T-helper 2 cell (primary cell): ENCODE measurements around the gene PWP2.
"Not testable (repeated sequence)": the region's sequence is repeated elsewhere in the genome, so short reads cannot be mapped to it uniquely, and the experiment has no call there.

Experiments used
- DNase-seq, 5 experiments: peaks; one replicate each; pipeline versions ENCODE4 v3.0.0 to v3.0.0-alpha.2; 2012 to 2022

PWP2 gene

GRCh38 chr21:44083631-44084291, 23.4 kb upstream of the PWP2 start:
- DNase-seq, result peak in 4 of 5 experiments; percentile 26 to 91 (median 73)

GRCh38 chr21:44084496-44085241, 22.5 kb upstream of the PWP2 start:
- no peak for DNase-seq

DNA sequence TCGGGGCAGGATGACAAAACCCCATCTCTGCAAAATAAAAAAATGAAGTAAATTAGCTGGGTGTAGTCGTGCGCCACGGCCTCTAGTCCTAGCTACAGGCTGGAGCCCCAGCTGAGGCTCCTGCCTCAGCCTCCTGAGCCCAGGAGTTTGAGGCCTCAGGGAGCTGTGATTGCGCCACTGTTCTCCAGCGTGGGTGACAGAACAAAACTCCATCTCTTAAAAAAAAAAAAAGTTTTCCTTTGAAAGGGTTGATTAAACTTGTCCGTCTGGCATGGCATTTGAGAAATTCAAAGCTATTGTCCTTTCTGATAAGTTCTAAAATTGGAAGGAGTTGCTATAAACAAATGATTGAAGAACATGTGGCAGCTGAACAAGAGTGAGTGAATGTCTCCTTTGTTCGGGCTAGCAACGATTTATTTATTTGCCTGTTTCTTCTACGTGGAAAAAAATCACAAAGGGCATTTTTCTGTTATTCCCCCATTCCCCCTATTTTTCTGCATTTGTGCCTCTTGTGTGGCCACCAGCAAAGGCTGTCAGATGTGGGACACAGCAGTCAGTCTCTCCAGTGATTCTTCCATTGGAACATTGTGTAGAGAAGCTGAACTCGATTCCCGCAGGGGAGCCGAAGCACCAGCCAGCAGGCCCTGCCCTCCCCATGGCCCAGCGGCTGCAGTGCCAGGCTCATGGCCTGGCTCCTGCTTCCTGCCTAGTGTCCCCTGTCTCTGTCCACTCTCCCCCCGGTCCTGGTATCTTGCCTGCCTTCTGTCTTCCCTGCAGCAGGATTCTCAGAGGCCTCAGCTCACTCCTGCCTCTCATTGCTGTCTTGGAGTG, 21.5 kb upstream of the PWP2 start:
- no peak for DNase-seq

- DNase-seq, result no peak
Observed at GRCh38 chr21:44086636-44087425, 20.4 kb upstream of the PWP2 start.

GRCh38 chr21:44087426-44088400, 19.5 kb upstream of the PWP2 start:
- no peak for DNase-seq

DNA sequence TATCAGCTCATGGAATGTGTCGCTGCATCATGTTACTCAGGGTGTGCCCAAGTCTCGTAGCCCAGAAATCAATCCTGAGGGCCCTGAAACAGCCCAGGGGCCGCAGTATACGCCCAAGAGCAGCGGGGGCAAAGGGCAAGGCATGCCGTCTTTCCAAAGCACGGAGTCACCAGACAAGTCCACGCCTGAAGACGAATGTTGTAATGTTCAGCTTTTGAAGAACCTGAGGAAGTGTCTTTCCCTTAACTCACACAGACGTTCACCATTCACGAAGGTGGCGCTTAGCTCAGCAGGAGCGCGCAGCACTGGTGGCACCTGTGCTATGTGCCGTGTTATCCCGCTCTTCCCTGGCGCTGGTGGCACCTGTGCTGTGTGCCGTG, 18.8 kb upstream of the PWP2 start:
- no peak for DNase-seq

GRCh38 chr21:44089001-44089911, 17.9 kb upstream of the PWP2 start:
- DNase-seq, result peak in 3 of 5 experiments; percentile 29 to 91 (median 70)

DNA sequence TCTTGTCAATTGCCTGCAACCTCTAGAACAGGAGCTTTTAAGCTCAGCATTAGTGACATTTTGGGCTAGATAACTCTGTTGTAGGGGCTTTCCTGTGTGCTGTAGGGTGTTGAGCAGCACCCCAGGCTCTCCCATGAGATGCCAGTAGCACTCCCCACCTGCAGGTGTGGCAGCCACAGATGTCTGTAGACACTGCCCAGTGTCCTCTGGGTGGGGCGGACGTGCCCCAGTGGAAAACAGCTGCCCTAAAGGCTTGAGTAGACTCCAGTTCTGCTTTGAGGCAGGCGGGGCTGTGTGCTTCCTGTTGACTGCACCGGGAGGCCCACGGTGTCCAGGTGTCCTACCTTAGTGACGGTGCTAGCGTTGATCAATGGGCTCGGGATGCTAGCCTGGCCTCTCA, 16.9 kb upstream of the PWP2 start:
- no peak for DNase-seq

- DNase-seq, result no peak
Observed at GRCh38 chr21:44092211-44092610, 15.0 kb upstream of the PWP2 start.

DNA sequence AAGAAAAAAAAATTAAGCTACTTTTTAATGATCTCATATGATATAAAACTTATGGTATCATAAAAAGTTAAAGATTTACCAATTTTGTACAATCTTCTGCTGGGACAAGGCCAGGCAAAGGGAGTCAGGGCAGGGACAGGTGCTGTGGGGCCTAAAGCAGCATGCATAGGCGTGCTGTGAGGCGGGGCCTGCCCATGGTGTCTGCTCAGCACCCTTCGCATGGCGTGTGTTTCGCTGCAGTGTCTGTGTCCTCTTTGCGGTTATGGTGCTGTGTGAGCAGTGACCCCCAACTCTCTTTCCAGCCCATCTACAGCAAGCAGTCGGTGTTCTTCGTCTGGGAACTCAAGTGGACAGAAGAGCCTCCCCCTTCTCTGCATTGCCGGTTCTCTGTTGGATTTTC, 13.4 kb upstream of the PWP2 start:
- no peak for DNase-seq

DNA sequence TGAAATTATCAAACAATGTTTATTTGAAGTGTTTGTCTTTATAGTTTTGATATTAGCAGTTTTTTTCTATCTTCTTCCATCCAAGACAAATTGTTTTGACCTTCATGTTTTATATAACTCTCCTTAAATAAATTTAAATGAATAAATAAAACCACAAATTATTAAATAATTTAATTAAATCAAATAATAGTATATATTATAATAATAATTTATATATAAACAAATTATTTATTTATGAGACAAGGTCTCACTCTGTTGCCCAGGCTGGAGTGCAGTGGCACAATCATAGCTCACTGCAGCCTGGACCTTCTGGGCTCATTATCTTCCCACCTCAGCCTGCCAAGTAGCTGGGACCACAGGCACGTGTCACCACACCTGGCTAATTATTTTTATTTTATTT, 12.4 kb upstream of the PWP2 start:
- no peak for DNase-seq

- DNase-seq, result not testable (repeated sequence)
Observed at GRCh38 chr21:44098507-44098906, 8.7 kb upstream of the PWP2 start.

DNA sequence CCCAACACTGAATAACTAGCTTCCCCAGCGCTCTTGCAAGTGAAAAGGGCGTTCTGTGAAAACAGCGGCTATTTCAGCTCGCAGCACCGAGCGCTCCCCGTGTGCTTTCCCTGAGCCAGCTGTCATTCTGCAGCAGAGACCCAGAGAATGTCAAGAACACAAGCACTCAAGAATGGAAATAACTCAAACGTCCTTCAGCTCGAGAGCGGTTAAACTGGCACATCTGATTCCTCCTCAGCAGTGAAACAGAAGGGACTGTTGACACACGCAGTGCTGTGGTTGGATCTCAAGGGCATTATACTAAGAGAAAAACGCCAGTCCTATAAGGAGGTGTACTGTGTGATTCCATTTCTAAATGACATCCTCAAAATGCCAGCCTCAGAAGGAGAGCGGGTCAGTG, 8.2 kb upstream of the PWP2 start:
- not testable (repeated sequence) for DNase-seq

DNA sequence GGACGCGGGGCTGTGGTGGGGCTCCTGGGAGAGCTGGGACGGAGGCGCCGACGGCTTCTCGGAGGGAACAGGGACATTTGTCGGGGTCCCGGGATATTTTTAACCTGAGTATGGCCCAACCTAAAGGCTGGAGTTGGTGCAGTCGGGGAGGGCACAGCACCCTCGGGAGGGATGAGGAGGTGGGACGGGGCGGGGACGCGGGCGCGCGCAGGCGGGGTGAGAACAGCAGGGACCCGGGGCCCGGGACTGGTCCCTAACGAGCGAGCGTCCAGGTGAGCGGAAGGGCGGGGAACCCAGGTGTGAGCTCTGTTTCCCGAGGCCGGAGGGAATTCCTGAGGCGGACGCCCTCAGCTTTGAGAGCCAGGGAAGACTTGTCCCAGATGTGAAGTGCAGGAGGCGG, 390 bp downstream of the PWP2 start:
- not testable (repeated sequence) for DNase-seq

DNA sequence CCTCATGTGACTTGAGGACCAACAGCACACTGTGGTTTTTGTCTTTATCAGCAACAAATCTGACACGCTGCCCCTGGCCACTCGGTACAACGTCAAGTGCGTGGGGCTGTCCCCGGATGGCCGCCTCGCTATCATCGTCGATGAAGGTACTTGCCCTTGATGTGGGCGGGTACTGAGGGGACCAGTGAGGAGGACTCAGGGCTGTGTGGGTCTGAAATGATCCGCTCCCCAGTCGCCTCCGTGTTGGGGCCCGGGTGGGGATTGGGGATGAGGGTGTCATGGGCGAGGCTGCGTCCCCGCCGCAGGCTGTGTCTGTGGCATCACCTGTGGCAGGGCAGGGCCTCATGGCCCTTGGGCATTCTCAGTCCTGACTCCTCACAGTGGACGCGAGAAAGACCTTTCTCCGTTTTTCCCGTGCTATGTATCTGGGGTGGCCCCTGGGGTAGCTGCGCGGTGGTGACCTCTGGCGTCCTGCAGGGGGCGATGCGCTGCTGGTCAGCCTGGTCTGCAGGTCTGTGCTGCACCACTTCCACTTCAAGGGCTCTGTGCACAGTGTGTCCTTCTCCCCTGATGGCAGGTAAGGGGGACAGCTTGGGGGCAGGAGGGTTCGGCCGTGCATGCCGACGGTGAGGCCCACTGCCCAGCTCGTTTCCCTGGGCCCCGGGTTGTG, 6.6 kb downstream of the PWP2 start:
- not testable (repeated sequence) for DNase-seq

- DNase-seq, result not testable (repeated sequence)
Observed at GRCh38 chr21:44122131-44122530, 14.9 kb downstream of the PWP2 start.

DNA sequence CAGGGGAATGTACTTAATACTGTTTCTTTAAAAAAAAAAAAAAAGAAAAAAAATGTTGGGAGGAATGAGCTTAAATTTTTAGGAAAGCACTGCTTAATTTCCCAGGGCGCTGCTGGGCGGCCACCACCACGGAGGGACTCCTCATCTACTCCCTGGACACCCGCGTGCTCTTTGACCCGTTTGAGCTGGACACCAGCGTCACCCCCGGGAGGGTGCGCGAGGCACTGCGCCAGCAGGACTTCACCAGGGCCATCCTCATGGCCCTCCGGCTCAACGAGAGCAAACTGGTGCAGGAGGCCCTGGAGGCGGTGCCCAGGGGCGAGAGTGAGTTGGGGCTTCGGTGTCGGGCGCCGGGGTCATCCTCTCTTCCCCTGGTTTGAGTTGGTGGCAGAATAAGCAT, 20.6 kb downstream of the PWP2 start:
- not testable (repeated sequence) for DNase-seq

- not testable (repeated sequence) for DNase-seq
Observed at GRCh38 chr21:44133715-44134057, 26.5 kb downstream of the PWP2 start.

DNA sequence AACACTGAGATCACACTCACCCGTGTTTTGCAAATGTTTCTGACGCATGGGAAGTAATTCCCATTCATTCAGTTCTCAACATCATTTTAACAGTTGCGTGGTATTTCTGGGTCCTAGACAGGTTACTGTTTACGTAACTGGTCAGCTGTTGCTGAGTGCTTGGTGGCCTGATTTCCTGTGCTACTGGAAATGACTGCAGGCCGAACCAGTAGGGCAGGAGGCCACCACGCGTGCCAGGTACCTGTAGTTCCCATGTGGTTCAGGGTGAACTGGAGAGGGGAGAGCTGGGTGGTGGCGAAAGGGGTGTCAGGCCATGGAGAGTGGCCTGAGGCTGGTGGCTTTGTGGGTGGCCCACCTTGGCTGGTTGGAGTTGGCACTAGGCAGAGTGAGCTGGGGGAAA, 27.5 kb downstream of the PWP2 start:
- not testable (repeated sequence) for DNase-seq

DNA sequence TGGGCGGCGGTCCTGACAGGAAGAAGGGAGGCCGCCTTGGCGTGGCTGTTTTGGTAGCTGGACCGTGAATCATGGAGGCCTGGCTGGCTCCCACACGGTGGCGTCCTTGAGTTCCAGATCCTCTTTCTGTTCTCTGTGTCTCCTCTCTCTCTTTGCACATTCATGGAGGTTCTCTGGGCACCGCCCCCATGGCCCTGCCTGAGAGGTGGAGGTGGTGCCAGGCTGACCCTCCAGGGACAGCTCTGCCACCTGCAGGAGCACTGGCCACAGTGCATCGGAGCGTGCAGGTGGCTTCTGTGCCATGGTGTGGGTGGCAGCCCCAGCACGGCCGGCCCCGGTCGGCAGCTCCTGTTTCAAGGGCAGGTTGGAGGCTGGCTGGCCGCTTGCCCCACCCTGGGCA, 30.8 kb downstream of the PWP2 start:
- not testable (repeated sequence) for DNase-seq
